ENCODE data around the gene NOTCH1. TPM values are rescaled to one million over a fixed set of nuclear protein-coding genes. Genes with fewer than 3 reads are reported as not detected.

Gene NOTCH1
- total and polyA plus RNA-seq, 2 of the 8 experiments (the other 6 are each of a cell fraction or from before 2014, with no cell fraction given), result 6.9 to 55.6 TPM

DNA sequence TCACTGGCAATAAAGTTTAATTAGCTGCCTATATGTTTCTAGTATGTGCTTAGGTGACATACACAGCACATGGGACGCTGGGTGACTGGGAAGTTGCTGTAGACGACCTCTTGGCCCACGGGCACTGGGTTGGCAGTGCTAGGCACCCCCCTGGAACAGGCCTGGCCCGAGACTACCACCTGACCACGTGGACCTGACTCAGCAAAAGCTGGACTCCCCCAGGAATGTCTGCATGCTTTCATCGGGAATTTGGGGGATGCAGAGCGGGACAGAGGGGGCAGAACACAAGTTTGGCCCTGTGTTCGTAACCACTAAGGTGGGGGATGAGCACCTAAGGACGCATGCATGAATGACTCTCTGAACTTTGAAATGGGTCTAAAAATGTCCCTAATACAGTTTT is 89.6 kb downstream of the NOTCH1 start:
- H3K18ac ChIP-seq (ENCODE audit: extremely low read depth, low read length), result no peak overlapping the region
- H3K27me3 ChIP-seq (replicated peaks in 1 of 4; ENCODE audit: control insufficient read depth in 3 of 4, extremely low read depth in 1 of 4, insufficient read depth in 3 of 4, low read length in 3 of 4), result no peaks in the 10 kb centered on the region
- H3K9ac ChIP-seq (replicated peaks in 1 of 4; ENCODE audit: extremely low read depth in 1 of 4, low read depth in 3 of 4, low read length in 3 of 4), result no peak overlapping the region
- 0 out of 2 replicates have a peak overlapping the region, but pooled peaks have one; percentile 24 for H2BK5ac ChIP-seq (ENCODE audit: low read depth, low read length)
- no peak overlapping the region for H2BK15ac ChIP-seq (ENCODE audit: low read length)
- H3K23me2 ChIP-seq (ENCODE audit: low read depth, low read length), result no peaks in the 10 kb centered on the region
- H3K23ac ChIP-seq (ENCODE audit: insufficient read length), result no peak overlapping the region
- H3K56ac ChIP-seq (replicated peaks; ENCODE audit: insufficient read length, low read depth, low read length), result no peak overlapping the region
- no peaks in the 10 kb centered on the region for H3K4me1 ChIP-seq (replicated peaks in 1 of 4; ENCODE audit: control insufficient read depth in 3 of 4, insufficient read depth in 4 of 4, low read length in 3 of 4)
- FAIRE-seq (no peak), DNase-seq (ENCODE audit: low read depth in 1 of 2, low spot score in 2 of 2) (no peak)
- no peak overlapping the region; the same call in 1 of the 2 replicates for H2BK12ac ChIP-seq (ENCODE audit: low read depth, low read length)
- H4K5ac ChIP-seq (ENCODE audit: insufficient read length, low read depth, low read length), result no peak overlapping the region
- no peak overlapping the region for H3K4me3 ChIP-seq (ENCODE audit: extremely low read depth in 1 of 4, insufficient read depth in 2 of 4, low read depth in 3 of 4, low read length in 4 of 4)
- ChIA-PET POLR2A (ENCODE audit: partially characterized antibody) (interaction anchor here (0.7 to 1.6 kb wide), 5 partner anchors 9 to 67 kb away, joined by 3 to 6 read pairs (median 3); partner anchors contain the start of genes ENTR1 and PMPCA), CTCF (ENCODE audit: partially characterized antibody) (interaction anchor here (1.2 to 1.8 kb wide), 2 partner anchors 15 to 33 kb away, joined by 4 read pairs; no protein-coding TSS in a partner anchor)
- H2AK5ac ChIP-seq (ENCODE audit: low read depth, low read length), result no peak overlapping the region
- no peak overlapping the region for H2AFZ ChIP-seq (ENCODE audit: low read length)
- H3K14ac ChIP-seq (ENCODE audit: insufficient read length), result no peak overlapping the region
- 88% methylated on average over 9 of the region's 9 CpGs; no CpG with 5 or more reads in 1 of the 2 experiments for WGBS, 2 experiments (ENCODE audit: extremely low coverage in 1 of 2, insufficient coverage in 1 of 2, insufficient read length in 1 of 2, insufficient replicate concordance in 2 of 2, low coverage in 1 of 2, low lambda C conversion rate in 2 of 2, missing lambda C conversion rate in 1 of 2)
- no peak overlapping the region for H3K4ac ChIP-seq (replicated peaks; ENCODE audit: insufficient read length, low read depth, low read length)
- H4K91ac ChIP-seq (replicated peaks; ENCODE audit: insufficient read length, low read length), result no peak overlapping the region
- no peak overlapping the region for H3K4me2 ChIP-seq (ENCODE audit: insufficient read depth in 1 of 2, low read depth in 2 of 2, low read length in 2 of 2)
- no peaks in the 10 kb centered on the region; the same call in 1 of the 2 replicates for H3K79me1 ChIP-seq (ENCODE audit: low read depth, low read length)
- H3K9me3 ChIP-seq (ENCODE audit: insufficient read depth in 2 of 2, low read depth in 1 of 2, low read length in 1 of 2), result no peaks in the 10 kb centered on the region
- H4K20me1 ChIP-seq (replicated peaks in 1 of 2; ENCODE audit: control insufficient read depth in 1 of 2, insufficient read depth in 2 of 2, low read length in 2 of 2), result peaks cover 6 to 19% of the 10 kb centered on the region in 2 experiments
- H3K27ac ChIP-seq (ENCODE audit: low read depth, low read length), result no peak overlapping the region
- H3K36me3 ChIP-seq (ENCODE audit: control insufficient read depth in 2 of 4, insufficient read depth in 4 of 4, low read length in 3 of 4), result peaks cover 31 to 64% (median 60%) of the 10 kb centered on the region in 4 experiments
- H4K8ac ChIP-seq (ENCODE audit: extremely low read depth, insufficient read depth, low read length), result no peak overlapping the region
- H2BK20ac ChIP-seq (ENCODE audit: low read length), result no peak overlapping the region
- H2BK120ac ChIP-seq (replicated peaks; ENCODE audit: low read depth, low read length), result no peak overlapping the region
- no peaks in the 10 kb centered on the region for H3K79me2 ChIP-seq (ENCODE audit: control insufficient read depth in 1 of 2, insufficient read depth in 2 of 2, low read length in 2 of 2)
- TF ChIP-seq CREB1 (IDR thresholded peaks at IDR 0.05) (no peak), POLR2A (IDR thresholded peaks at IDR 0.05; ENCODE audit: control extremely low read depth in 1 of 2, low read depth in 2 of 2, low read length in 2 of 2) (no peak), RXRA (IDR thresholded peaks at IDR 0.05; ENCODE audit: insufficient read depth, low read depth, low read length) (no peak), RNF2 (IDR thresholded peaks at IDR 0.05; ENCODE audit: borderline replicate concordance, low read depth, low read length, missing control alignments, poor library complexity, severe bottlenecking) (no peak), TAF1 (IDR thresholded peaks at IDR 0.05; ENCODE audit: low read depth, low read length) (no peak), MAFK (IDR thresholded peaks at IDR 0.05; ENCODE audit: low read depth, low read length) (no peak), BACH1 (IDR thresholded peaks at IDR 0.05; ENCODE audit: low read length) (no peak), YY1 (IDR thresholded peaks at IDR 0.05; ENCODE audit: low read depth, low read length) (no peak), JUND (IDR thresholded peaks at IDR 0.05; ENCODE audit: low read length) (no peak), CHD2 (IDR thresholded peaks at IDR 0.05; ENCODE audit: low read length) (no peak), ZNF274 (IDR thresholded peaks at IDR 0.05; ENCODE audit: borderline replicate concordance, extremely low read depth, low read length) (no peak), FOSL1 (IDR thresholded peaks at IDR 0.05; ENCODE audit: insufficient read depth, low read depth, low read length) (no peak), SP4 (IDR thresholded peaks at IDR 0.05; ENCODE audit: low read length) (no peak), SUZ12 (IDR thresholded peaks at IDR 0.05; ENCODE audit: low read length) (no peak), SP2 (IDR thresholded peaks at IDR 0.05; ENCODE audit: low read length) (no peak), GABPA (IDR thresholded peaks at IDR 0.05; ENCODE audit: borderline replicate concordance, insufficient read depth, low read length) (no peak)
